T-helper 1 cell (primary cell): ENCODE data around the gene SOX1.

Experiments used
- DNase-seq, 5 donors: peaks; one replicate each; pipeline ENCODE4 v3.0.0-alpha.2; 2012 to 2020

The SOX1 gene

GRCh38 chr13:112110479-112110878 is 43.5 kb downstream of the SOX1 start:
- no peak for DNase-seq

- no peak for DNase-seq
Measured at GRCh38 chr13:112111239-112111857, 44.4 kb downstream of the SOX1 start.

- DNase-seq, result no peak
Measured at GRCh38 chr13:112112534-112113276, 45.8 kb downstream of the SOX1 start.

- DNase-seq, result no peak
Measured at GRCh38 chr13:112113348-112113747, 46.4 kb downstream of the SOX1 start.

- no peak for DNase-seq
Measured at GRCh38 chr13:112113851-112114250, 46.9 kb downstream of the SOX1 start.

- no peak for DNase-seq
Measured at GRCh38 chr13:112114391-112114790, 47.4 kb downstream of the SOX1 start.

GRCh38 chr13:112115403-112116091 is 48.6 kb downstream of the SOX1 start:
- DNase-seq, result no peak

GRCh38 chr13:112116187-112116950 is 49.4 kb downstream of the SOX1 start:
- no peak for DNase-seq

GRCh38 chr13:112117258-112117954 is 50.5 kb downstream of the SOX1 start:
- DNase-seq, result no peak

GRCh38 chr13:112117955-112118302 is 51.0 kb downstream of the SOX1 start:
- no peak for DNase-seq

GRCh38 chr13:112118451-112119064 is 51.6 kb downstream of the SOX1 start:
- no peak for DNase-seq

GRCh38 chr13:112119192-112120030 is 52.5 kb downstream of the SOX1 start:
- DNase-seq, result no peak

GRCh38 chr13:112120031-112120373 is 53.1 kb downstream of the SOX1 start:
- no peak for DNase-seq
